CD14-positive monocyte (primary cell): Measurements from ENCODE around the gene LCE5A. TPM values are rescaled to one million over a fixed set of nuclear protein-coding genes. Genes with fewer than 3 reads are reported as not detected.

ENCODE experiments used
- DNase-seq, 3 donors: peaks; one replicate each; pipeline ENCODE4 v3.0.0-alpha.2; 2011 to 2022
- H2AFZ ChIP-seq: 2 replicates; pipeline ENCODE4 v1.6.0; 2012; ENCODE audit warnings: mild to moderate bottlenecking, low read depth, low read length, inconsistent platforms; ENCODE audit not compliant: insufficient read depth, poor library complexity, severe bottlenecking
- H3K27ac ChIP-seq, 2 donors: 1 replicate in 1 of 2; 2 replicates in 1 of 2; pipeline ENCODE4 v1.5.1; 2012 to 2013; ENCODE audit warnings: low read length in 2 of 2, control low read depth in 1 of 2, inconsistent platforms in 1 of 2, low read depth in 1 of 2, mild to moderate bottlenecking in 1 of 2
- H3K27me3 ChIP-seq, 2 donors: one replicate each; pipeline versions ENCODE4 v1.6.0 to v1.6.1; 2011 to 2013; ENCODE audit warnings: low read length in 2 of 2; ENCODE audit not compliant: control insufficient read depth in 2 of 2, insufficient read depth in 2 of 2
- H3K36me3 ChIP-seq, 2 donors: replicated peaks in 1 of 2; 1 replicate in 1 of 2; 2 replicates in 1 of 2; pipeline versions ENCODE4 v1.5.1 to v1.6.1; 2012 to 2013; ENCODE audit warnings: low read length in 2 of 2, control low read depth in 1 of 2, inconsistent platforms in 1 of 2, mild to moderate bottlenecking in 1 of 2; ENCODE audit not compliant: insufficient read depth in 2 of 2, control insufficient read depth in 1 of 2
- H3K4me1 ChIP-seq, 2 donors: 1 replicate in 1 of 2; 2 replicates in 1 of 2; pipeline versions ENCODE4 v1.5.1 to v1.6.1; 2012 to 2013; ENCODE audit warnings: low read length in 2 of 2, control low read depth in 1 of 2, inconsistent platforms in 1 of 2, mild to moderate bottlenecking in 1 of 2, moderate library complexity in 1 of 2; ENCODE audit not compliant: insufficient read depth in 2 of 2, control insufficient read depth in 1 of 2
- H3K4me2 ChIP-seq: replicated peaks from 2 replicates; pipeline ENCODE3; 2012; ENCODE audit warnings: low read length, moderate library complexity, mild to moderate bottlenecking; ENCODE audit not compliant: poor library complexity, severe bottlenecking; ENCODE audit errors: extremely low read depth
- H3K4me3 ChIP-seq, 3 experiments: fragments of 200-600 bp in 1 of 3; sonication (generic) in 1 of 3; replicated peaks in 1 of 3; 1 replicate in 2 of 3; 2 replicates in 1 of 3; pipeline ENCODE4 v1.5.1; 2011 to 2013; ENCODE audit warnings: low read length in 3 of 3, mild to moderate bottlenecking in 3 of 3, control low read depth in 2 of 3, low read depth in 2 of 3, inconsistent platforms in 1 of 3, moderate library complexity in 1 of 3
- H3K79me2 ChIP-seq: 2 replicates; pipeline ENCODE4 v1.6.0; 2012; ENCODE audit warnings: mild to moderate bottlenecking, control low read depth, inconsistent platforms, low read length, moderate library complexity; ENCODE audit not compliant: insufficient read depth
- H3K9ac ChIP-seq: 2 replicates; pipeline ENCODE4 v1.6.0; 2017; ENCODE audit warnings: low read length, mild to moderate bottlenecking; ENCODE audit not compliant: insufficient read depth, poor library complexity, severe bottlenecking
- H3K9me3 ChIP-seq, 2 donors: replicated peaks in 1 of 2; 1 replicate in 1 of 2; 2 replicates in 1 of 2; pipeline versions ENCODE4 v1.5.1 to v1.6.1; 2012 to 2013; ENCODE audit warnings: low read length in 2 of 2, control low read depth in 1 of 2; ENCODE audit not compliant: control insufficient read depth in 1 of 2, insufficient read depth in 1 of 2
- H4K20me1 ChIP-seq: 2 replicates; pipeline ENCODE4 v1.6.0; 2012; ENCODE audit warnings: mild to moderate bottlenecking, low read length, control low read depth, moderate library complexity; ENCODE audit not compliant: insufficient read depth
- H3K27ac Mint-ChIP-seq, 7 donors: one replicate each; pipeline ENCODE4 v1.8.0; 2020; ENCODE audit warnings: mild to moderate bottlenecking in 7 of 7, mixed read lengths in 7 of 7, moderate library complexity in 6 of 7, inconsistent platforms in 2 of 7
- H3K27me3 Mint-ChIP-seq, 3 donors: one replicate each; pipeline ENCODE4 v1.8.0; 2021 to 2022; ENCODE audit warnings: low read depth in 3 of 3, mild to moderate bottlenecking in 3 of 3, mixed read lengths in 3 of 3, moderate library complexity in 3 of 3, inconsistent platforms in 1 of 3
- H3K36me3 Mint-ChIP-seq, 2 donors: one replicate each; pipeline ENCODE4 v1.8.0; 2020; ENCODE audit warnings: mixed read lengths in 2 of 2, inconsistent platforms in 1 of 2, mild to moderate bottlenecking in 1 of 2
- H3K4me1 Mint-ChIP-seq: one replicate; pipeline ENCODE4 v1.8.0; 2020; ENCODE audit warnings: mild to moderate bottlenecking, mixed read lengths
- H3K4me3 Mint-ChIP-seq, 2 donors: one replicate each; pipeline ENCODE4 v1.8.0; 2020; ENCODE audit warnings: mild to moderate bottlenecking in 2 of 2, mixed read lengths in 2 of 2, moderate library complexity in 1 of 2
- H3K9me3 Mint-ChIP-seq, 7 donors: one replicate each; pipeline ENCODE4 v1.8.0; 2020 to 2022; ENCODE audit warnings: mixed read lengths in 7 of 7, mild to moderate bottlenecking in 6 of 7, moderate library complexity in 6 of 7, inconsistent platforms in 2 of 7
- CTCF ChIP-seq: fragments of 200-600 bp; IDR thresholded peaks from one replicate; pipeline ENCODE4 v1.8.0; 2022; ENCODE audit warnings: antibody characterized with exemption, mild to moderate bottlenecking
- WGBS: methylation state at CpG from one replicate; pipeline ENCODE4 v1.1.5; 2013; ENCODE audit warnings: missing lambda C conversion rate; ENCODE audit not compliant: insufficient coverage; 5-methylcytosine and 5-hydroxymethylcytosine counted together
- intact Hi-C, 2 donors: fragments of 100-400 bp; cut with micrococcal nuclease; formaldehyde crosslinking; loops; one replicate each; pipeline versions ENCODE4 v1.15.0 to v1.15.1; 2023
- polyA plus RNA-seq, 3 donors: library from polyadenylated mRNA; depleted of rRNA in 1 of 3; unstranded in 2 of 3; stranded (reverse) in 1 of 3; fragments of 300-500 nt in 2 of 3; fragments of >200 nt in 1 of 3; fragmentation: Illumina TruSeq in 2 of 3; gene quantifications; 1 replicate in 2 of 3; 2 replicates in 1 of 3; pipeline ENCODE4 v1.2.3, GENCODE V29; 2012 to 2021

Gene LCE5A
- polyA plus RNA-seq, 3 donors = not detected

- Histone ChIP-seq H4K20me1 (no peaks in the 10 kb centered on the region), H3K79me2 (no peaks in the 10 kb centered on the region), H3K36me3 (no peaks in the 10 kb centered on the region), H2AFZ (no peak overlapping the region), H3K4me3 (no peak overlapping the region), H3K27me3 (peaks cover 0 to 7% of the 10 kb centered on the region in 2 donors), H3K4me1 (peaks cover 6 to 12% of the 10 kb centered on the region in 2 donors), H3K9ac (no peak overlapping the region), H3K27ac (no peak overlapping the region), H3K4me2 (no peak overlapping the region), H3K9me3 (peaks cover 0 to 3% of the 10 kb centered on the region in 2 donors)
- Mint-ChIP-seq H3K27ac (no peak overlapping the region), H3K9me3 (peaks cover 0 to 11% (median 3%) of the 10 kb centered on the region in 7 donors), H3K4me3 (no peak overlapping the region), H3K4me1 (peaks cover 23% of the 10 kb centered on the region), H3K27me3 (peaks cover 5 to 11% (median 5%) of the 10 kb centered on the region in 3 donors), H3K36me3 (no peaks in the 10 kb centered on the region)
- DNase-seq = no peak
- no peak for TF ChIP-seq CTCF
- intact Hi-C loops = no loop called here
- WGBS = 96% methylated on average over 13 of the region's 26 CpGs
These were observed 48.0 kb upstream of the LCE5A start for GRCh38 chr1:152462636-152463035.

DNA sequence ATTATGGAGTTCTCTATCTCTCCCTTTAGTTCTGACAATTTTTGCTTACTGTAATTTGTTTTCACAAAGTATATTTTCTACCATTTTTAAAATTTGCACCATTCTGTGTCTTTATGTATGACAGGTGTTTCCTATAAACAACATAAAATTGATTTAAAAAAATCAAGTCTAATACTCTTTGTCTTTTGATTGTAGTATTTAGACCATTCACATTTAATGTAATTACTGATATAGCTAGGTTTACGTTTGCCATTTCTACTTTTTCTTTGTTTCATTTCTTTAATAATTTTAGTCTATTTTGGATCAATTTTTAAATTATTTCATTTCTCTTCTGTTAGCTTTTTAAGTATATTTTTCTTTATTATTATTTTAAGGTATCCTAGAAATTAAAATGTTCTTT lies 44.4 kb upstream of the LCE5A start:
- Mint-ChIP-seq H3K36me3 (no peaks in the 10 kb centered on the region), H3K27ac (no peak overlapping the region), H3K4me1 (peaks cover 2% of the 10 kb centered on the region), H3K9me3 (peaks cover 0 to 10% (median 3%) of the 10 kb centered on the region in 7 donors), H3K4me3 (no peak overlapping the region), H3K27me3 (peaks cover 6 to 15% (median 6%) of the 10 kb centered on the region in 3 donors)
- Histone ChIP-seq H3K9me3 (peaks cover 0 to 3% of the 10 kb centered on the region in 2 donors), H3K36me3 (no peaks in the 10 kb centered on the region), H4K20me1 (no peaks in the 10 kb centered on the region), H3K27ac (no peak overlapping the region), H3K9ac (no peak overlapping the region), H3K4me1 (no peaks in the 10 kb centered on the region), H2AFZ (no peak overlapping the region), H3K27me3 (peaks cover 2 to 16% of the 10 kb centered on the region in 2 donors), H3K79me2 (no peaks in the 10 kb centered on the region), H3K4me2 (no peak overlapping the region), H3K4me3 (no peak overlapping the region)
- no CpG with 5 or more reads among the region's 1 CpG for WGBS
- DNase-seq = no peak
- intact Hi-C loops = no loop called here
- no peak for TF ChIP-seq CTCF
